ENCODE results near the gene TOMM22. TPM values are rescaled to one million over a fixed set of nuclear protein-coding genes. Genes with fewer than 3 reads are reported as not detected.

The TOMM22 gene
- total RNA-seq, 1 donor from 2014 or later = 108 TPM

- Mint-ChIP-seq H3K4me1 (ENCODE audit: unreplicated experiment) (peaks cover 47% of the 10 kb centered on the region), H3K9me3 (ENCODE audit: unreplicated experiment) (no peaks in the 10 kb centered on the region), H3K4me3 (ENCODE audit: unreplicated experiment) (peak overlapping the region; percentile 82), H3K27me3 (ENCODE audit: unreplicated experiment) (peaks cover 5% of the 10 kb centered on the region), H3K36me3 (ENCODE audit: low read depth, unreplicated experiment) (peaks cover 33% of the 10 kb centered on the region), H3K27ac (ENCODE audit: unreplicated experiment) (no peak overlapping the region)
- DNase-seq (ENCODE audit: low spot score) = no peak
- TF ChIP-seq CTCF (IDR thresholded peaks at IDR 0.05; ENCODE audit: unreplicated experiment) = no peak
Measured at GRCh38 chr22:38696606-38697424, 15.1 kb downstream of the TOMM22 start.

- Mint-ChIP-seq H3K4me1 (ENCODE audit: unreplicated experiment) (peaks cover 47% of the 10 kb centered on the region), H3K27ac (ENCODE audit: unreplicated experiment) (peak overlapping the region; percentile 76)
Measured at GRCh38 chr22:38697425-38698089, 15.8 kb downstream of the TOMM22 start.

GRCh38 chr22:38698407-38699094, 16.8 kb downstream of the TOMM22 start:
- DNase-seq (ENCODE audit: low spot score) = no peak
- Mint-ChIP-seq H3K9me3 (ENCODE audit: unreplicated experiment) (no peaks in the 10 kb centered on the region), H3K4me1 (ENCODE audit: unreplicated experiment) (peaks cover 42% of the 10 kb centered on the region), H3K27ac (ENCODE audit: unreplicated experiment) (no peak overlapping the region), H3K4me3 (ENCODE audit: unreplicated experiment) (peak overlapping the region; percentile 96), H3K36me3 (ENCODE audit: low read depth, unreplicated experiment) (peaks cover 23% of the 10 kb centered on the region), H3K27me3 (ENCODE audit: unreplicated experiment) (peaks cover 5% of the 10 kb centered on the region)
- TF ChIP-seq CTCF (IDR thresholded peaks at IDR 0.05; ENCODE audit: unreplicated experiment) = no peak

More at GRCh38 chr22:38697425-38698089, 15.8 kb downstream of the TOMM22 start:
- H3K9me3 Mint-ChIP-seq (ENCODE audit: unreplicated experiment) = no peaks in the 10 kb centered on the region
- TF ChIP-seq CTCF (IDR thresholded peaks at IDR 0.05; ENCODE audit: unreplicated experiment) = no peak
- DNase-seq (ENCODE audit: low spot score) = no peak
- H3K4me3 Mint-ChIP-seq (ENCODE audit: unreplicated experiment) = peak overlapping the region; percentile 82
- peaks cover 30% of the 10 kb centered on the region for H3K36me3 Mint-ChIP-seq (ENCODE audit: low read depth, unreplicated experiment)
- peaks cover 5% of the 10 kb centered on the region for H3K27me3 Mint-ChIP-seq (ENCODE audit: unreplicated experiment)

GRCh38 chr22:38699143-38699542, 17.4 kb downstream of the TOMM22 start:
- Mint-ChIP-seq H3K4me3 (ENCODE audit: unreplicated experiment) (peak overlapping the region; percentile 96), H3K27me3 (ENCODE audit: unreplicated experiment) (peaks cover 5% of the 10 kb centered on the region), H3K36me3 (ENCODE audit: low read depth, unreplicated experiment) (peaks cover 21% of the 10 kb centered on the region), H3K27ac (ENCODE audit: unreplicated experiment) (no peak overlapping the region), H3K4me1 (ENCODE audit: unreplicated experiment) (peaks cover 41% of the 10 kb centered on the region), H3K9me3 (ENCODE audit: unreplicated experiment) (no peaks in the 10 kb centered on the region)
- no peak for TF ChIP-seq CTCF (IDR thresholded peaks at IDR 0.05; ENCODE audit: unreplicated experiment)
- DNase-seq (ENCODE audit: low spot score) = no peak
